ENCODE measurements around the gene RNF157. TPM values are rescaled to one million over a fixed set of nuclear protein-coding genes. Genes with fewer than 3 reads are reported as not detected.

The RNF157 gene
- total and polyA plus RNA-seq, 9 of the 15 experiments (the other 6 are each of a cell fraction or from before 2014, with no cell fraction given): 8.1 to 31.7 (median 20.8) TPM

DNA sequence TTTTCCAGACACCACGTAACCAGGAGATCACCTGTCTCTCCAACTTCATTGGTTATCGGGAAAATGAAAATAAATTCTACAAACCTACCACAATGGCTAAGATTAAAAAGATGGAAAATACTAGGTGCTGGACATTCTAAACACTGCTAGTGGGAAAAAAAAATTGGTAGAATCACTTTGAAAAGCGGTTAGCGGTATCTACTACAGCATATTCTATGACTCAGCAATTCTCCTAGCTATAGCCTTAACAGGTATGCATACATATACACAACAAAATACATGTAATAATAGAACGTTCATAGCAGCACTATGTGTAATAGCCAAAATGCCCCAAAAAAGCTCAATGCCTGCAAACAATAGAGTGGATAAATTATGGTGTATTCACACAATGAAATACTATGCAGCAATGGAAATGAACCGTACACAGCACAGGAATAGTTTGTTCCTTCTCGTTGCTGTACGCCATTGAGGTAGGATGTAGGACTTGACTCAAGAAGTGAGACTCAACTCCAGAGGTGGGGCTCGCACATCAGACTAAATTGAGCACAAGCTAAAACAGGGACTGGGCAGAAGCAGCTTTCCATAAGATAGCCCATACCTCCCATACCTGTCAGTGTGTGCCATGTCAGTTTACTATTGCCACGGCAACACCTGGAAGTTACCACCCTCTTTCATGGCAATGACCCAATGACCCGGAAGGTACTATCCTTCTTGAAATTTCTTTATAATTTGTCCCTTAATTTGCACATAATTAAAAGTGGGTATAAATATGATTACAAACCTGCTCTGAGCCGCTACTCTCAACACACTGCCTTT, 44.8 kb downstream of the RNF157 start (continued):
- TF ChIP-seq ARHGAP35 (IDR thresholded peaks at IDR 0.05; ENCODE audit: partially characterized antibody): no peak
- TF ChIP-seq GATAD2B (IDR thresholded peaks at IDR 0.05; ENCODE audit: borderline replicate concordance): peak; percentile 78; the same call in 1 of the 2 replicates
- TF ChIP-seq NR2F6 (CRISPR knock-in tag; IDR thresholded peaks at IDR 0.05): no peak
- TF ChIP-seq NCOA1 (IDR thresholded peaks at IDR 0.05; ENCODE audit: low read depth): no peak
- peak; percentile 99 for TF ChIP-seq C11orf30 (IDR thresholded peaks at IDR 0.05; ENCODE audit: low read depth)
- TF ChIP-seq RBM34 (IDR thresholded peaks at IDR 0.05; ENCODE audit: borderline replicate concordance, insufficient read depth, low read length): no peak
- TF ChIP-seq CBX5 (IDR thresholded peaks at IDR 0.05; ENCODE audit: borderline replicate concordance, low read depth): no peak
- TF ChIP-seq HINFP (tag; conservative IDR thresholded peaks at IDR 0.05; ENCODE audit: low read depth): no peak
- no peak for TF ChIP-seq ZNF165 (CRISPR knock-in tag; IDR thresholded peaks at IDR 0.05; ENCODE audit: borderline replicate concordance)
- no peak for TF ChIP-seq ELK1 (CRISPR knock-in tag; IDR thresholded peaks at IDR 0.05)
- TF ChIP-seq, protein P1, sequence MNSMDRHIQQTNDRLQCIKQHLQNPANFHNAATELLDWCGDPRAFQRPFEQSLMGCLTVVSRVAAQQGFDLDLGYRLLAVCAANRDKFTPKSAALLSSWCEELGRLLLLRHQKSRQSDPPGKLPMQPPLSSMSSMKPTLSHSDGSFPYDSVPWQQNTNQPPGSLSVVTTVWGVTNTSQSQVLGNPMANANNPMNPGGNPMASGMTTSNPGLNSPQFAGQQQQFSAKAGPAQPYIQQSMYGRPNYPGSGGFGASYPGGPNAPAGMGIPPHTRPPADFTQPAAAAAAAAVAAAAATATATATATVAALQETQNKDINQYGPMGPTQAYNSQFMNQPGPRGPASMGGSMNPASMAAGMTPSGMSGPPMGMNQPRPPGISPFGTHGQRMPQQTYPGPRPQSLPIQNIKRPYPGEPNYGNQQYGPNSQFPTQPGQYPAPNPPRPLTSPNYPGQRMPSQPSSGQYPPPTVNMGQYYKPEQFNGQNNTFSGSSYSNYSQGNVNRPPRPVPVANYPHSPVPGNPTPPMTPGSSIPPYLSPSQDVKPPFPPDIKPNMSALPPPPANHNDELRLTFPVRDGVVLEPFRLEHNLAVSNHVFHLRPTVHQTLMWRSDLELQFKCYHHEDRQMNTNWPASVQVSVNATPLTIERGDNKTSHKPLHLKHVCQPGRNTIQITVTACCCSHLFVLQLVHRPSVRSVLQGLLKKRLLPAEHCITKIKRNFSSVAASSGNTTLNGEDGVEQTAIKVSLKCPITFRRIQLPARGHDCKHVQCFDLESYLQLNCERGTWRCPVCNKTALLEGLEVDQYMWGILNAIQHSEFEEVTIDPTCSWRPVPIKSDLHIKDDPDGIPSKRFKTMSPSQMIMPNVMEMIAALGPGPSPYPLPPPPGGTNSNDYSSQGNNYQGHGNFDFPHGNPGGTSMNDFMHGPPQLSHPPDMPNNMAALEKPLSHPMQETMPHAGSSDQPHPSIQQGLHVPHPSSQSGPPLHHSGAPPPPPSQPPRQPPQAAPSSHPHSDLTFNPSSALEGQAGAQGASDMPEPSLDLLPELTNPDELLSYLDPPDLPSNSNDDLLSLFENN (IDR thresholded peaks at IDR 0.05; ENCODE audit: low read depth in 2 of 2, low read length in 2 of 2): no peak
- TF ChIP-seq XRCC4 (IDR thresholded peaks at IDR 0.05; ENCODE audit: extremely low read depth, insufficient read depth, insufficient read length): no peak
- TF ChIP-seq KDM2B (CRISPR knock-in tag; IDR thresholded peaks at IDR 0.05): no peak
- no peak for TF ChIP-seq ZNF175 (CRISPR knock-in tag; IDR thresholded peaks at IDR 0.05; ENCODE audit: low read depth)
- TF ChIP-seq, protein P2, sequence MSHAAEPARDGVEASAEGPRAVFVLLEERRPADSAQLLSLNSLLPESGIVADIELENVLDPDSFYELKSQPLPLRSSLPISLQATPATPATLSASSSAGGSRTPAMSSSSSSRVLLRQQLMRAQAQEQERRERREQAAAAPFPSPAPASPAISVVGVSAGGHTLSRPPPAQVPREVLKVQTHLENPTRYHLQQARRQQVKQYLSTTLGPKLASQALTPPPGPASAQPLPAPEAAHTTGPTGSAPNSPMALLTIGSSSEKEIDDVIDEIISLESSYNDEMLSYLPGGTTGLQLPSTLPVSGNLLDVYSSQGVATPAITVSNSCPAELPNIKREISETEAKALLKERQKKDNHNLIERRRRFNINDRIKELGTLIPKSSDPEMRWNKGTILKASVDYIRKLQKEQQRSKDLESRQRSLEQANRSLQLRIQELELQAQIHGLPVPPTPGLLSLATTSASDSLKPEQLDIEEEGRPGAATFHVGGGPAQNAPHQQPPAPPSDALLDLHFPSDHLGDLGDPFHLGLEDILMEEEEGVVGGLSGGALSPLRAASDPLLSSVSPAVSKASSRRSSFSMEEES (CRISPR knock-in tag; IDR thresholded peaks at IDR 0.05): no peak
- TF ChIP-seq, protein P3, sequence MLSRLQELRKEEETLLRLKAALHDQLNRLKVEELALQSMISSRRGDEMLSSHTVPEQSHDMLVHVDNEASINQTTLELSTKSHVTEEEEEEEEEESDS (CRISPR knock-in tag; IDR thresholded peaks at IDR 0.05): no peak
- TF ChIP-seq STAG1 (CRISPR knock-in tag; IDR thresholded peaks at IDR 0.05; ENCODE audit: borderline replicate concordance): no peak
- no peak for TF ChIP-seq L3MBTL2 (IDR thresholded peaks at IDR 0.05)
- no peak for TF ChIP-seq BMI1 (IDR thresholded peaks at IDR 0.05; ENCODE audit: low read length)
- TF ChIP-seq NONO (IDR thresholded peaks at IDR 0.05; ENCODE audit: low read depth in 2 of 2, low read length in 1 of 2): 0 out of 4 replicates have a peak, but pooled peaks of 1 of the 2 experiments have one; percentile 31
- TF ChIP-seq RFX1 (IDR thresholded peaks at IDR 0.05): peak; percentile 82
